Activated CD8-positive, alpha-beta memory T cell treated with anti-CD3 and anti-CD28 coated beads, Interleukin-2, amount 50 U/mL, for 1 hour (primary cell): Measurements from ENCODE around the gene VWA5B2.
"Not testable (repeated sequence)": the region's sequence is repeated elsewhere in the genome, so short reads cannot be mapped to it uniquely, and the experiment has no call there.

Source experiments
- DNase-seq: peaks from one replicate; pipeline ENCODE4 v3.0.0-alpha.2; 2020; ENCODE audit errors: extremely low read depth

Gene VWA5B2

DNA sequence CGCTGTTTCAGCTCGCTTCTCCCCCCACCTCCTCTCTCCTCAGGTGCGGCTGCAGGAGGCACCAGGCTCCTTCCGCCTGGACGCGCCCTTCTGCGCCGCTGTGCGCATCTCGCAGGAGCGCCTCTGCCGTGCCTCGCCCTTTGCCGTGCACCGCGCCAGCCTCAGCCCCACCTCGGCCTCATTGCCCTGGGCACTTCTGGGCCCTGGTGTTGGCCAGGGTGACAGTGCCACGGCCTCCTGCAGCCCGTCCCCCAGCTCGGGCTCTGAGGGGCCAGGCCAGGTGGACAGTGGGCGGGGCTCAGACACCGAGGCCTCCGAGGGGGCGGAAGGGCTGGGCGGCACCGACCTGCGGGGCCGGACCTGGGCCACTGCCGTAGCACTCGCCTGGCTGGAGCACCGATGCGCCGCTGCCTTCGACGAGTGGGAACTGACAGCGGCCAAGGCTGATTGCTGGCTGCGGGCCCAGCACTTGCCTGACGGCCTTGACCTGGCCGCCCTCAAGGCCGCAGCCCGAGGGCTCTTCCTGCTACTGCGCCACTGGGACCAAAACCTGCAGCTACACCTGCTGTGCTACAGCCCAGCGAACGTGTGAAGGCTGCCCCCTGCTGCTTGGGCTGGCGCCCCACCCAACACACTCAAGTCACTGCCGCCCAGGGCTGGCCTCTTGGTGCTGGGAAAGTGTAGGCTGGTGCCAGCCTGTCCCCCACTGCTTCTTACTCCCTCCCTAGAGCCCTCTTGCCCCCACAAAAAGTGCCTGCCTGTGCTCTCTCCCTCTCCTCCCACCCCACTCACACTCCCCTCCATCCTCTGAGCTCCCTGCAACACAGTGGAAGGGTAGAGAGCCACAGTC is 12.3 kb downstream of the VWA5B2 start:
- DNase-seq, result no peak

DNA sequence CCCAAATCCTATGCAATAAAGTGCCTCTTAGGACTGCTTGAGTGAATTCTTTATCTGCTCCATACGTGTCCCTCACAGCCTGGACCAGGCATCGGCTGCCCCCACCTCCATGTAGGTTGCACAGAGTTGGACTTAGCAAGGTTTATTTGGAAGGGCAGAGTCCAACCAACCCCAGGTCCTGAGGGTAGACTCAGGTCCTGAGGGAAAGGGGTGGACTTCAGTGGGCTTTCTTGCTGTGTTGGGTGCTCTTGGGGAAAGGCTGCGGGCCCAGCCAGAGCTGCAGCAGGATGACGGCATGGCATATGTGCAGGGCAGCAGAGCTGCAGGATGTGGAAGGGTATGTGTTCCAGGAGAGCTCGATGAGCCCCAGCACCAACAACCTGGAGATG is 12.9 kb downstream of the VWA5B2 start:
- no peak for DNase-seq

DNA sequence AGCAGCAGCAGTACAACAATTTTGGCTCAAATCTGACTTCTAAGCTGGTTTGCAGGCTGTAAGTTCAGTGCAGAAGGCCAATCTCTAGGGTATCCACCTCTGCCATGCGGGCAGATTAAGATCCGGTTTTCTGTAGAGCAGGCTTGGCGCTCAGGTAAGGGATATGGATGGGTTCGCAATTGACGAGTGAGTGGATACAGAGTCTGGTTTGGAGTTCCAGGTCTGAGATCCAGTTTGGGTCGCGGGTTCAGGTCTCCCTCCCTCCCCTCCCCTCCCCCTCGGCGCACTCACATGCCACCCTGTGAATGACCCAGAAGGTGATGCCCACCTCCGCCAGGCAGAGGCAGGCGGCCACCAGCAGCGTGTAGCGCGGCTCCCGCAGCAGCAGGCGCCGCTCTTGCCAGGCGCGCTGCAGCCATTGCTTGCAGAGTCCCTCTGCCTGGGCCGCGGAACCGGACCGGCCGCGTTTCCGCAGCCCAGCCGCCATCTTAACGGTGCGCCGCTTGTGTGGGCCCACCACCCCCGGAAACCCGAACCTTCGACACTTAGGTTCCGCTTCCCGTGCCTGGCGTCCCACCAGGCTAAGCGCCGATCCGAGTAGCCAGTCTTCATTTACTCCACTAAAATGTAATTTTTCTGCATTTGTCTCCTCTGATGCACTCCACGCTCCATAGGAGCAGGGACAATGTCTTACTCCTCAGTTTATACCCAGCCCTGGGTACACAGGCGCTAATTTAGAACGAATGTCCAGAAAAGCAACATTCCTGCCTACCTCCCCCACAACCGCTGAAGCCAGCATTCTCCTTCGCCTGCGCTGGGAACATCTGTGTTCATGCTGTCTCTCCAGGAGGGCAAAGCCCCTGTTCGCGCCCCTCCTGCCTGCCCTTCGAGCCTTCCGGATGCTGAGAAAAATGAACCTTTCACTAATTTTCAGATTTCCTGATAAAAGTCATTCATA is 19.3 kb downstream of the VWA5B2 start, which contains the start of gene ALG3:
Gene ALG3 (minus strand): TSS at position 509 of the 958 bp plus-strand sequence. CDS start 22 bp downstream, at position 487.
- DNase-seq, result peak; percentile 50

DNA sequence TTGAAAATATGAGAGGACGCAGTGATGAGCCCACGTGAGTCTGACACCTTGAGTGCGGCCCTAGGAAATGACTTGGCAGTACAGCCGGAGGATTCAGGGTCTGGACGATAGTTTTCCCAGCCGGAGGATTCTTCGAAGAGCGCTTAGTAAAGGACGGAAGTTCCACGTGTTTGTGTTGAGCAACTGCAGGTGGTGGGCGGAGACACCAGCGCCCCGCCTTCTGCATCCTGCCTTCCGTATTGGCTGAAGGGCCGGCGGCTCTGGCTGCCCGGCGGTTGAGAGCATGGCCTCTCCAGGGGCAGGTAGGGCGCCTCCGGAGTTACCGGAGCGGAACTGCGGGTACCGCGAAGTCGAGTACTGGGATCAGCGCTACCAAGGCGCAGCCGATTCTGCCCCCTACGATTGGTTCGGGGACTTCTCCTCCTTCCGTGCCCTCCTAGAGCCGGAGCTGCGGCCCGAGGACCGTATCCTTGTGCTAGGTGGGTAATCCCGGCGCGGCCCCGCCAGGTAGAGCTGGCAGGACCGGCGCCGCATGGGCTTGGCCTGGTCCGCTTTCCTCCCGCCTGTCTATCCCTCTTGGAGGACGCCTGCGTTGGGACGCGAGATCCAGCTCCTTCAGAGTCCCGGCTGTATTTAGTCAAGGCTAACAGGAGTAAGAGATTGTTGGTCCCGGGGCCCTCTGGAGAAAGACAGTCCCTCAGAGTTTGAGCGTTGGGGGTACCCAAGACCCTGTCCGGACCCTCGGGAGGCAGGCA is 20.2 kb downstream of the VWA5B2 start, which contains the start of gene EEF1AKMT4:
Gene EEF1AKMT4 (plus strand): TSS at position 261 of the 755 bp plus-strand sequence. CDS start 23 bp downstream, at position 284.
- DNase-seq, result peak; percentile 83

DNA sequence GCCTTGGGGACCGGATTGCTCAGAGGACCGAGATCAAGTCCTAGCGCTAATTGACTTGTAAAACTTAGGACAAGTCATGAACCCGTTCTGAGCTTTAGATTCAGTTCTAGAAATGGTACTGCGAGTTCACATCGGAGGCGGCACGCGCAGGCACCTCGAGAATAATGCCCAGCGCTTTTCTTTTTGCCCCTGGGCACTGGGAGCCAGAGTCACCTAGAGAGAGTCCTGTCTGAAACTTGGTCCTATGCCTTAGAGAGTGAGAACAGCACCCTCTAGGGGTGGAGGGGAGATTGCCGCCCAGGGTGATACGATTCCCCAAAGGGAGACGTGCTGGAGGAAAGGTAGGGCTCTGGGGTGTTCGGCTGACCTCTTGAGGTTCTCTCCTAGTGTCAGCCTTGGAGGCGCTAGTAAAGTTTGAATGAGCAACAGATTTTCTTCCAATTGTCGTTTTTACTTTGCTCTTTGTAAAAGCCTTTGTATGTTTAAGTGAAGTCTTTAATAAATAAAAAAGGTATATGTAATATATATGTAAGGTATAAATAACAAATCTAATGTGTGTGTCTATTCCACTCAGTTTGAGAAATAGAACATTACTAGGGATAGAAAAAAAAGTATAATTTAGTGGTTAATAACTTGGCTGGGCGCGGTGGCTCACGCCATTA is 20.9 kb downstream of the VWA5B2 start:
- DNase-seq, result peak; percentile 52

DNA sequence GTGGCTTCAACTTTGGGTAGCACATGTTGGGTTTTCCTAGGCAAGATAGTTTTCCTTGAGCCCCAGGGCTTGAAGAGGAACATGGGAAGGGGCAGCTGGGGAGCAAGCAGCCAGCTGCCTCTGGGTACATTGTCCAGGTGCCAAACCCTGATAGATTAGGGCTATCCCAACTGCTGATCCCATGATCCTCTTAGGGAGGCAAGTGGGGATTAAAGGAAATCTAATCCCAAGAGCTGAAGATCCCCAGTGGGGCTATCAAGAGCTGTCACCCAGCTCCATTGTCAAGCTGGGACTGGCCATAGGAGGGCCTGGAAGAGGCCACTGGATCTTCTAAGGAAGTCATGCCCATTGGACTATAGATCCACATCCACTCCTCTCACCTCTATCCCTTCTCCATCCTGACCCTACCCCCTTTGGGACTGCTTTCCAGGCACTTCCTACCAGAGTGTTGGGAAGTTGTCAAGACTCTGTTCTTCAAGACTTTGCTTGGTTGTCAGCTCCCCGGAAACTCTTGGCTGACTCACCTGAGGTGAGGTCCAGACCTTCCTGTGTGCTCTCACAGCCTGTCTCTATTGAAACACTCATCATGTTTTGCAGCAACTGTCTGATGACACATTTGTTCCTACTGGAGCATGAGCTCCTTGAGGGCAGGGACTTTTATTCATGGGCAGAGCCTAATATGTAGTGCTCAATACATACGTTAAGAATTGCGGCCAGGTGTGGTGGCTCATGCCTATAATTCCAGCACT is 26.1 kb downstream of the VWA5B2 start:
- DNase-seq, result no peak

DNA sequence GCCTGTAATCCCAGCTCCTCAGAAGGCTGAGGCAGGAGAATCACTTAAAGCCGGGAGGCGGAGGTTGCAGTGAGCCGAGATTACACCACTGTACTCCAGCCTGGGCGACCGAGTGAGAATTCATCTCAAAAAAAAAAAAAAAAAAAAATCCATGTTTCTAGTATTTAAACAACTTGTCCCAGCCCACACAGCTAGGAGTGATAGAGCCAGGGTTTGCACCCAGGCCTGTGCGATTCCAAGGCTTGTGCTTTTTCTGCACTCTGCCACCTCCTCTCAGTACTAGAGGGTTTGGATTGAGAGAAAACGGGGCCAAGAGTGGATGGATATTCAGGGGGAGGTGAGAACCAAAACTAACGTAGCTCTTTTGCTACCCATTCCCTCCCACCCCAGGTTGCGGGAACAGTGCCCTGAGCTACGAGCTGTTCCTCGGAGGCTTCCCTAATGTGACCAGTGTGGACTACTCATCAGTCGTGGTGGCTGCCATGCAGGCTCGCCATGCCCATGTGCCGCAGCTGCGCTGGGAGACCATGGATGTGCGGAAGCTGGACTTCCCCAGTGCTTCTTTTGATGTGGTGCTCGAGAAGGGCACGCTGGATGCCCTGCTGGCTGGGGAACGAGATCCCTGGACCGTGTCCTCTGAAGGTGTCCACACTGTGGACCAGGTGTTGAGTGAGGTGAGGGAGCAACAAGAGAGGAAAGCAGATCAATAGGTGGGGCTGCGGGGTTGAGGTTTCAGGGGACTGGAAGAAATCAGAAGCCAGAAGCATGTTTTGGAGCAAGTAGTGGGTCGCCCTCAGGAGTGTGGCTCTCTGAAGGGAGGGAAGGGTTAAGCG is 27.9 kb downstream of the VWA5B2 start:
- DNase-seq, result no peak

DNA sequence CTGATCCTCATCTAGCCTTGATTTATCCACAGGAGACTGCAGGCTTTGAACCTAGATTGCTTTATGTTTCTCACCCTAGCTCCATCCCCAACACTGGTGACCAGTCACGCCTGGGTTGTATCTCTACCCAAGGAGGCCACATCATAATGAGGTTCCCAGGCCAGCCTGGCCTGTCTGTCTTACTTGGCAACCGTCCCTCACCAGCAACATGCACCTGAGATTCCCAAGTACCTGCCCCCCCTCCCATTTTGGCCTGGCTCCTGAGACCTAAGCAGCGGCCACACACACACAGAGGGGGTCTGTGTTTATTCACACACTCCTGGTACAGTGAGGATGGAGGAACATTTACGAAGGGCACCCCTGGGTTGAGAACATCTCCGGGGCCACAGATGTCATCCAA is 29.5 kb downstream of the VWA5B2 start:
- no peak for DNase-seq

DNA sequence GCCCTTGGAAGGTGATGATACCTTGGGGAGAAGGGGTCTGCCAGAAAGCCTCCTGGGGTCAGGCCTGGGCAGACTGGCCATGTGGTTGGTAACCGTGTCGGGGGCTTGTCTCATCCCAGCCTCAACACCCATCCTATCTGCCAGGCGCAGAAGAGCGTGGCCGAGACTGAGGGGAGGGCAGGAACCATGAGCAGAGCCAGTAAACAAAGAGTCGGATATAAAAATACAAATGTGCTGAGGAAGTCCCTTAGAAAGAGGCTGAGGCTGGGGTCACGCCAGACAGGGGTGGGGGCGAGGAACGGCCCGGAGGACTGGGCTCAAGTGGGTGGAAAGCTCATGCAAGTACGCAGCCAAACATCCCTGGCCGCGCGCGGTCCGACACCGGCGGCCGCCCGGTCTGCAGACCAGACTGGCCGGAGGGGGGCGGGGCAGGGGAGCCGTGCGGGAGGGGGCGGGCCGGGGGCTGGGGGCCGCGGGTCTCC is 30.1 kb downstream of the VWA5B2 start:
- DNase-seq, result no peak

DNA sequence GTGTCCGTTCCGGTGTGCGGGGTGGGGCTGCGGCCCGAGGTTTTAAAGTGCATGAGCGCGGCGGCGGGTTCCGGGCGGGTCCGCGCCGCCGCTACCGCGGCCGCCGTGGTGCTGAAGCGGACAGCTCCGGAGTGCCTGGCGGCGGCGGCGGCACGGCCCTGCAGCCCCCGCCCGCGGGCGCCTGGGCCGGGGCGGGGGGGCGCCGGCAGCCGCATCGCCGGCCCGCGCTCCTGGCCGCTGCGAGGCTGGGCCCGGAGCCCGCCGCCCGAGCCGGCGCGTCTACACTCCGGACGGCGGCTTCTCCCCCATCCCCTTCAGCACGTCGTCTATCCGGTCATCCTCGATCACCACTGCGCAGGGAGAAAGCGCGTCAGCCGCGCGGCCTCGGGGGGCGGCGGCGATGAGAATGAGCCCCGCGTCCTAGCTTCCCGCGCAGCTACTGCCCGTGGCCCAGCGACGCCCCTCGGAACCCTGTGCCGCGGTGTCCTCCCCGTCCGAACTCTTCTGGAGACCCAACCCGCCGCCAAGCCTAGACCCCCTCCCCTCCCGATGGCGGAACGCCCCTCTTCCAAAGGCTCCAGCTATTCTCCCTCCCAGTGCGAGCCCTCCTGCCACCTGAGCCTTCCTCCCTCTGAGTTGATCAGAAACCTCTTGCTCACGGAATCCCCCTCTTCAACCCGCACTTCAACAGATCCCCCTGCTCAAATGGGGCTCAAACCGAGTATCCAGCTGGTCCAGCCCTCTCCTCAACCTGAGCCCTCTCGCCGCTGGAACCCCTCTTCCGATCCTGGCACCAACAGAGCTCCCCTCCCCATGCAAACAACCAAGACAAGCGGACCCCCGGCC is 30.7 kb downstream of the VWA5B2 start:
- no peak for DNase-seq

DNA sequence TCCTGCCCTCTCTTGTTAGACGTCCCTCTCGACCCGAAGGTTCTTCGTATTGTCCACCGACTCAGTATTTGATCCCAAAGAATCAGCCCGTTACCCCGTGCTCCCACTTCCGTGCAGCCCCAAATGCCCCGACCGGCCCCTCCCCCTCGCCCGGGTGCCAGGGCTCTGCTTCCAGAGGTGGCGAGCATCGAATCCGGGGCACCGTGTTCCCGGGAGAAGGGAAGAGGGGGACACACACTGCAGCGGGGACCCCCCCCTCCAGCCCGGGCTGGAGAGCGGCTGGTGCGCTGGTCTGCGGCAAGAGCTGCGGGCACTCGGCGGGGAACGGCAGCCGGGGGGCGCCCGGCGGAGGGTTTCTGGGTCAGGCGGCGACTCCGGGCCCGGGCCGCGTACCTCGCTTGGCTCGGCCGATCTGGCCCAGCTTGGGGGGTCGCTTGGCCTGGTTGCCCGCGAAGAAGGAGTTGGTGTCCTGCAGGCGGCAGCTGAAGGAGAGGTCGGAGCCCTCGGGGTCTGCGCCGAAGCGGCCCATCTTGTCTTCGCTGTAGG is 31.4 kb downstream of the VWA5B2 start:
- DNase-seq, result no peak

DNA sequence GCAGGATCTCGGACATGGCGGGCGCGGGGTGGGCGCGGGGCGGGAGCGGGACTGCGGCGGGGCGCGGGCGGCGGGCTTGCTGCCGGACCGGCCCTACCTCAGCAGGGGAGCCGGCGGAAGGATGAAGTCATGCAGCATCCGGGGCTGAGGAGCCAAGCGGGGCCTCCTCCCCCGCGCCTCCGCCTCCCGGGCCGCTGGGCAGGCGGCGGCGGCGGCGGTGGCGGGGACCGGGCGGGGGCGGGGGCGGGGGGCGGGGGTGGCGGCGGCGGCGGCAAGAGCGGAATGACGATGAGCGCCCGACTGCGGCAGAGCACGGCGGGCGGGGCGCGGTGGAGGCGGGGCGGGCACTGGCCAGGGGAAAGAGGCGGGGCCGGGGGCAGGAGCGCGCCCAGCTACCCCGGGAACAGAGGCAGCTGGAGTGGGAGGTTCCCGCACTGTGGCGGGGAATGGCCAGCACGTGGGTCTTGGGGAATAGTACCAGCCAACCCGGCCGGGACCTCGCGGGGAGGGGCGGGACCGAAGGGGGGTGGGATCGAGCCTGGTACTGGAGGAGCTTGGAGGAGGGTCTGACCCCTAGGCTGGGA is 32.0 kb downstream of the VWA5B2 start, which contains the start of gene CAMK2N2:
Gene CAMK2N2 (minus strand): TSS at position 284 of the 584 bp plus-strand sequence. CDS start 268 bp downstream, at position 16.
- no peak for DNase-seq

DNA sequence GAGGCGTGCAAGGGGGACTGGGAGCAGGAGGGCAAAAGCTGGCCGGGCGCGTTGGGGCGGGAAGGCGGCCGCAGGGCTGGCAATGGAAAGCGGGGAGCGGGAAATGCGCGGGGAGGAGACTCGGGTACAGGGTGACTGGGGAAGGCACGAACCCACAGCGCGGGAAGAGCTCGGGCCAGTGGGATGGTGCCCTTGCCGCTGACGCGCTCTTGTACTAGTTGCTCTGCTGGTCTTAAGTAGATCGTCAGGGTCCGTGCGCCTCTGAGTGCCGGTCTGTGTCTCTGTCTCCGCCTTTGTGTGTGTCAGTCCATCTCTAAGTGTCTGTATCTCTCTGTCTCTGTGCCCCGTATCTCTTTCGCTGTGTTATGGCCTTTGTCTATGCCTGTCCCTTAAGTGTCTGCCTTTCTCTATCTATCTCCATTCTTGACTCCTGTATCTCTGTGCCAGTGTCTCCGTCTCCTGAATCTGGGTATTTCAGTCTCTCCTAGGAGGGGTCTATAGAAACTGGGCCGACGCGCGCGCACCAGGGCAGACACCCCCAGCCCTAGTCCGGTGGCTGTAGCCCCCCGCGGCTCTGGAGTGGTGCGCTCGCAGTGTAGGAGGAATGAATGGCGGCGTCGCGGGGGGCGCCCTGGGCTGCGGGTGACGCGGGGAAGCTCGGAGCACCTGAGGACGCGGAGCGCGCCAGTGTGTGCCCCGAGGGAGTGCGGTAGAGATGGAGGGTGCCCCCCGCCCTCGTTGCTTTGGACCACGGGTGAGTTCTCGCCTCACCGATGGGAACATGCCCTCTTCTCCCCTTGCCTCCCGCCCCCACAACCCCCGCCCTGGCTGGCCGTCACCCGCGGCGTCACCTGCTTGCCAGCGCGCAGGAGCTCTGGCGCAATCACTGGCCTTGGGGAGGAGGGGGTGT is 32.7 kb downstream of the VWA5B2 start:
- no peak for DNase-seq

DNA sequence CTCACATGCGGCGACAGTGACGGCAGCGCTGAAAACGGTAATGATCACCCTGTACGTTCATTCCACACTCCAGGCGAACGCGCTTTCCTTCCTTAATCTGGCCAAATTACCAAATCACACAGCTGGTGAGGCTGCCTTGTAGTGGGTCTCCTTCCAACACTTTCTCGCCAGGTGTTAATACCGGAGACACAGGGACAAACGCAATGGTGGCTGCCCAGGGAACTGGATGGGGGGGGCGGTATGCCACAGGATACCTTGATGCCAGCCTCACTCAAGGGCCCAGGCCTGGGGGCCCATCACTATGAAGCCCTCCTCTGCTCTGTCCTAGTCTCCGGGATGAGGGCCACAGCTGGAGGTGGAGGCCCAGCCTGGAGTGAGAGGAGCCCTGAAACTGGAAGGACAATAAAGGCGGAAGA is 33.4 kb downstream of the VWA5B2 start:
- DNase-seq, result no peak

DNA sequence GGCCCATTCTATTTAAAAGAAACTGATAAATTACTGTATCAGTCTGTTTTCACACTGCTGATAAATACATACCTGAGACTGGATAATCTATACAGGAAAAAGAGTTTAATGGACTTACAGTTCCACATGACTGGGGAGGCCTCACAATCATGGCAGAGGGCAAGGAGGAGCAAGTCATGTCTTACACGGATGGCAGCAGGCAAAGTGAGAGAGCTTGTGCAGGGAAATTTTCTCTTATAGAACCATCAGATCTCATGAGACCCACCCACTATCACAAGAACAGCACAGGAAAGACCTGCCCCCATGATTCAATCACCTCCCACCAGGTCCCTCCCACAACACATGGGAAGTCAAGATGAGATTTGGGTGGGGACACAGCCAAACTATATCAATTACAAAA is 37.9 kb downstream of the VWA5B2 start:
- DNase-seq, result not testable (repeated sequence)

DNA sequence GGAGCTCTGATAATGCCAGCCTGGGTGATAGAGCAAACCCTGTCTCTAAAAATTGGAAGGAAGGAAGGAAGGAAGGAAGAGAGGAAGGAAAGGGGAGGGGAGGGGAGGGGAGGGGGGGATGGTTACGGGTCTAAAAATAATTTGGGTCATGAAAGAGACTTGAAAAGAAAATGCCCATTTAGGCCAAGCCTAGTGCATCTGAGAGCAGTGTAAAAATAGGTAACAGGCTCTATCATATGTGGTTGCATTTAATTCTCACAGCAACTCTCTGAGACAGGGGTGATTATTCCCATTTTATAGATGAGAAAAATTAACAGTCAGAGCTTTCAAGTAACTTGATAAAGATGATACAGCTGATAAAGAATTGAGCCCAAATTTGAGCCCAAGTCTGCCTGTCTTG is 42.9 kb downstream of the VWA5B2 start:
- no peak for DNase-seq

DNA sequence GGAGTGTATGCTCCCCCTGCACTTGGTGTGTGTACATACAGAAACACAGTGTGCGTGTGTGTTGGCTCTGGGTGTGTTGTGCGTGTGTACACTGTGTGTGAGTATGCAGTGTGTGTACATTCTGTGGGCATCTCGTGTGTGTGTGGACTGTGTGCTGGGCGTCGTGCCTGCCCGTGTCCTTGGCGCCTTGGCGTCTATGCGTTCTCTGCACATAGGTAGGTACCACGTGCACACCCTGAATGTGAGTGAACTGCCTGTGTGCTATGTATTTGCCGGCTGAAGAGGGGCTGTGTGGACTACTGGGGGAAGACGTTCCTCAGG is 46.0 kb downstream of the VWA5B2 start:
- DNase-seq, result no peak
